NCI-H2107 (cell line): ENCODE data around the gene RINT1.
"Not testable (repeated sequence)": the region's sequence is repeated elsewhere in the genome, so short reads cannot be mapped to it uniquely, and the experiment has no call there.

Experiments
- DNase-seq: peaks from one replicate; lab custom pipeline; 2025; lab: John Stamatoyannopoulos, UW

The RINT1 gene

DNA sequence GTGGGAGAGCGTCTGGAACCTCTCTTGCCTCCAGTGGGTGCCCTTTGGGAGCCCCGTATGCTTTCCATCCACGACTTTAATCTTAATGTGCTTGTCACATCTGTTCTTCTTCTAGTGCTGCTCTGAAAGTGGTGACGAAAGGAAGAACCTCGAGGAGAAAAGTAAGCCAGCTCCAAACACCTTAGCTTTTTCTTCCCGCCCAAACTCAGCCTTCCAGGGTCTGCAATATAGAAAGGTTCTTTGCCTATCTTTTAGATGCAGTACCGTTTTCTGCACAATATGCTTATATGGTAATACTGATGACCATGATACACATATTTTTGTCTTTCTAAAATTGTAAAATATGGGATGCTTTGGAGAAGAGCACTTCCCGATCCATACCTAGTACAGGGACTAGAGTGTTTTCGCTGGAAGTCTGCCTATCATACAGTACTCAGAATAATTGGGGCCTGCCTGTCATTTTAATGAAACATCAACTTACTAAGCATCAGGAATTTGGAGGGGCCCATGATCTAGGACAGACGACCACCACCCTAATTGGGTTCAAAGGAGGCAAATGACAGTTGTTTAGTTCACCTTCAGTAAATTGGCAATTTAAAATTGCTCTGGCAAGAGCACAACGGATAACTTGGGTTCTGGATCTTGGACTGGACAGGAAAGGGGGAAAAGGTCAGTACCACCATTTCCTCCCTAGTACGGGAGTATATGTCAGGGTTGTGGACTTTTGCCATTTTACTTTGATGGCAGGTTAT is 884 bp downstream of the RINT1 start:
- DNase-seq = no peak

DNA sequence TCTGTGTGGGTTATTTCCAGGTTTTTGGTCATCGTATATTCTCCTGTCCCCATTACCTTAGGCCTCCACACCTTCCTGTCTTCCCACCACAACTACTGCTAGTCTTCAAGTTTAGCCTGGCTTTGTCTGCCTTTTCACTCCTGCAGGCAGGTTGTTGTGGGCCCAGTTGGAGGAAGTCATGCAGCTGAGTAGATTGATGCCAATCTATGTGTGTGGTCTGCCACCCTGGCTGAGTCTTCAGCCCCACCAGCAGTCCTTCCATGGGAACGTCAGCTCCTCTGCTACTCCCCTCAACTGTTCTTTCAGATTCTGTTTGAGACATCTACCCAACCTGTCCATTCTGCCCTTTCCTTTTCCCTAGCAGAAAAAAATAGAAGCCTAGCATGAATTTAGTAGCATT is 6.3 kb downstream of the RINT1 start:
- DNase-seq = no peak

DNA sequence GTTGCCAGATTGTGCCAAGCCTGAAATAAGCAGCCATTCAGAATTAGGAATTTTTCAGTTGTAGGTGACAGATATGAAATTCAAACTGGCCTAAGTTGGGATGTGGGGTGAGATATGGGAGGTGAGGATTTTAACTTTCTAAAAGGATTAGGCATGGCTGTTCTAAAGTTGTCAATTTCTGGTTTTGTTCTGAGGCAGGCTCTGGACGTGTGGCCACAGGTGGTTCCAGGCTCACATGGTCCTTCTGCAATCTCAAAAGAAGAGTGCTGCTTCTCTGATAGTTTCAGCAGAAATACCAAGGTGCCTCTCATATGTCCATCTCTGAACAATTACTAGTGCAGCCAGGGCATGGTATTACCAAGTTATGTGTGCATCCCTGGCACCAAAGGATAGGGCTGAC is 27.9 kb downstream of the RINT1 start:
- no peak for DNase-seq

DNA sequence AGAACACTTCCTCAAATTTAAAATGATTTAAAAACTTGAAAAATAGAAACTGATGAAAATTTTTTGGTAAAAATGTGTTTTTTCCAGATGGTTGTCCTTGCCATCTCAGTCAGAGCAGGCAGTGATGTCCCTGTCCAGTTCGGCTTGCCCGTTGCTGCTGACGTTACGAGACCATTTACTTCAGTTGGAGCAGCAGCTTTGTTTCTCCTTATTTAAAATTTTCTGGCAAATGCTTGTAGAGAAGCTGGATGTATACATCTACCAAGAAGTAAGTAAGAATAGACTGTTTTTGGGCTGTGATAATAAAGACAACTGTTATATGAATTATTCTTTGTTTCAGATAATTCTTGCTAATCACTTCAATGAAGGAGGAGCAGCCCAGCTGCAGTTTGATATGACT is 33.2 kb downstream of the RINT1 start:
- DNase-seq = no peak

DNA sequence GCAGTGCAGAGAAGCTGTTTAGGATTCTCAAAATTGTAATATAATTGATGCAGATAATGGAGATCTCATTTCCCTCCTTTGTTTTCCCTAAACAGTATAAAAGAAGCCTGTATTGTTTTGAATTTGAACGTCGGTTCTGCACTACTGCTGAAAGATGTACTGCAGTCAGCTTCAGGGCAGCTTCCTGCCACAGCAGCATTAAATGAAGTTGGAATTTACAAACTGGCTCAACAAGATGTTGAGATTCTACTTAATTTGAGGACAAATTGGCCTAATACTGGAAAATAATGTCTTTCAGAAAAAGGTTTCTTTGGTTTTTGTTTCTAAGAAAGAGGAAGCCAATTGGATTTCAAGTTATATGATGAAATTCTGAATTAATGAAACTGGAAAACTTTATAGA is 35.0 kb downstream of the RINT1 start:
- DNase-seq = no peak

- DNase-seq = no peak
These were observed 35.8 kb downstream of the RINT1 start for GRCh38 chr7:105567821-105568220.

GRCh38 chr7:105571891-105572290 is 39.9 kb downstream of the RINT1 start:
- DNase-seq = no peak

DNA sequence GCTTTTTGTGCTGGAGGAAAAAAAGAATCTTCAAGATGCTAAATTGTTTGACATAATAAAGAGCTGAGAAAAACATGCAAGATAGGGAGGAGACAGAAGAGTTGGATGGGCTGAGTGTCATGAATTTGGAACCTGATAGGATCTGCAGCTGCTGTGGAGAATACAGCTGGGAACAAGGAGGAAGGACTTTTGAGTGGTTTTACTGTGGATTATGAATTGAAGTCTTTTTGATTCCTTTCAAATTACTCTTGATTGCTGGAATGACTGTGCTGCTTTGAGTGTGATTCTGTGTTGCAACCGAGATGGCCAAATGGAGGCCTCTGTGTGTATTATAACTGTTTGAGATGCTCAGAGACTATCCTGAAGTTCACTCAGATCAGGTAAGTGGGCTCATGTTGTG is 45.2 kb downstream of the RINT1 start:
- DNase-seq = no peak

GRCh38 chr7:105578496-105578895 is 46.5 kb downstream of the RINT1 start:
- no peak for DNase-seq

DNA sequence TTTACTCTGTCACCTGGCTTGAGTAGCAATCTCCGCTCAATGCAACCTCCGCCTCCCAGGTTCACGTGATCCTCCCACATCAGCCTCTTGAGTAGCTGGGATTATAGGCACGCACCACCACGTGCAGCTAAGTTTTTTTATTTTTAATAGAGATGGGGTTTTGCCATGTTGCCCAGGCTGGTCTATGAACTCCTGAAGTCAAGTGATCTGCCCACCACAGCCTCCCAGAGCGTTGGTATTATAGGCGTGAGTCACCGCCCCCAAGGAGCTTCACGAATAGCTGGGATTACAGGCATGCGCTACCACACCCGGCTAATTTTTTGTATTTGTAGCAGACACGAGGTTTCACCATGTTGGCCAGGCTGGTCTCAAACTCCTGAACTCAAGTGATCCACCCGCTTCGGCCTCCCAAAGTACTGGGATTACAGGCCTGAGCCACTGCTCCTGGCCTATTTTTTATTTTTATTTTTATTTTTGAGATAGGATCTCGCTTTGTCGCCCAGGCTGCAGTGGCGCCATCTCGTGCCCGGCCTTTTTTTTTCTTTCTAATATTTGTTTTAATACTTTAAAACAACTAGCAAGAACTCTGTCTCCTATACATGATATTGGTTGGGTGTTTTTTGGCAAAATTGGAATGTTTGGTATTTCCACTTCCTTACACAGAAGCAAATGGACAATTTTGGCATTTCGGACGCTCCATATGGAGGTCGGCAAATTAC is 48.2 kb downstream of the RINT1 start:
- DNase-seq = no peak

DNA sequence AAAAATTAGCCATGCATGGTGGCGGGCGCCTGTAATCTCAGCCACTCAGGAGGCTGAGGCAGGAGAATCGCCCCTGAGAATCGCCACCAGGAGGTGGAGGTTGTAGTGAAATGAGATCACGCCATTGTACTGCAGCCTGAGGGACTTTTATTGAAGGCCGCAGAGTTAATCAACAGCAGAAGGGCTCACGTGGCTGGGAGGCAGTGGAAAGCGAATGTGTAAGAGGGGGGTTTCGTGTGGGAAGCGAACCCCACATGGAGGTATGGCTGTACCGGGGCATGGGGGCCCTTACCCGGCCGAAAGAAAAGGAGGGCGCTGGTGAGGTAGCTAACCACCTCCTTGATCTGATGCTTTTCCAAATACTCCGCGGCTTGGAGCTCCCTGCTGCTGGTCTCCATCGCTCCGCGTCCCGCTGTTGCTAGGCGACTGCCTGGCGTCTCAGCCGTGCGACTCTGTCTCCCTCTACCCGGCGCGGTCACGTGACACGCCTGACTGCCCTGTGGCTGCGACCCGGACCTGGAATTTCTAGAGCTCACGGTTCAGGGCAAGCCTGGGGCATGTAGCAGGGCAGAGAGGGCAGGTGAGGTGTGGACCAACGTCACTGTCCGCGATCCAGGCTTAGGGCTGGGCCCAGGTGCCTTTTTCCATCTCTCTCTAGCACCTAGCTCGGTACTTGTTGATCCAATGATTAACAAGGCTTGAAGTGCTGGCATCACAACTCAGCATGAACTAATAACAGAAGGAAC is 49.2 kb downstream of the RINT1 start, which contains the start of gene EFCAB10:
EFCAB10 (minus strand) TSS at position 428 of the 746 bp plus-strand sequence; CDS start at position 398, 30 bp downstream.
- DNase-seq = peak; percentile 87

DNA sequence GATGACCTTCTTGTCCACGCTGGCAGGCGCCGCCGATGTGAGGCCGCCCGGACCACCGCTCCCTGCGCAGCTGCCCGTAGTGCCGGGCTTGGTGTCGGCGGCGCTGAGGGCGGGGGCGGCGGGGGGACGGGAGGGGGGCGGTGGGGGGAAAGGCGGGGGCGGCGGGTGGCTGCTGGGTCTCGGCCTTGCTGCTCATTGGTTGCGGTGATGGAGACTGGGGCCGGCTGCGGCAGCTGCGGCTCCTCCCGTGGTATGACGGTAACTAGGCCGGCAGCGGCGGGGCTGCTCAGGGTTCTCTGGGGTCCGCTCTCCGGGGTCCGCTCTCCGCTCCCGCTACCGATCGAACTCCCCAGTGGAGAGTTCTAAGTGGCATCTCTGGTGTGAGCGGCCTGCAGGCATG is 51.1 kb downstream of the RINT1 start:
- DNase-seq = no peak

GRCh38 chr7:105584165-105584564 is 52.2 kb downstream of the RINT1 start:
- no peak for DNase-seq

- no peak for DNase-seq
These were observed 54.0 kb downstream of the RINT1 start for GRCh38 chr7:105585850-105586500.

- no peak for DNase-seq
These were observed 56.1 kb downstream of the RINT1 start for GRCh38 chr7:105587909-105588635.

GRCh38 chr7:105589356-105590077 is 57.5 kb downstream of the RINT1 start:
- peak; percentile 69 for DNase-seq

- DNase-seq = no peak
These were observed 58.8 kb downstream of the RINT1 start for GRCh38 chr7:105590793-105591192.

DNA sequence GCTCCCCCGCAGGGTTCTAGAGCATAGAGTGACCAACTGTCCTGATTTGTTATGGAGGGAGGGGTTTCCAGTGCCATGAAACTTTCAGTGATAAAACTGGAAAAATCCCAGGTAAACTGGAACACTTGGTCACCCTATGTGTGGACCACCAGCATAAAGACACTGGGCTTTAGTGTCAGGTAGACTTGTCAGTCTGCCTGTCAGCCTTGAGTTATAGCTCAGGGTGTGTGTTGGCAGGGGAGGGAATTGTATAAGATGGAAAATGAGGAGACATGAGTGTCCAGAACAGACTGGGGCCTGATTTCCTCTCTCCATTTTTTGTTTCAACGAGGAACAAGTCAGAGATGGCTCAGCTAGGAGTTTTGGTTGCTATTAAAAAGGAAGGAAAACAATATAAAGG is 59.5 kb downstream of the RINT1 start:
- no peak for DNase-seq

DNA sequence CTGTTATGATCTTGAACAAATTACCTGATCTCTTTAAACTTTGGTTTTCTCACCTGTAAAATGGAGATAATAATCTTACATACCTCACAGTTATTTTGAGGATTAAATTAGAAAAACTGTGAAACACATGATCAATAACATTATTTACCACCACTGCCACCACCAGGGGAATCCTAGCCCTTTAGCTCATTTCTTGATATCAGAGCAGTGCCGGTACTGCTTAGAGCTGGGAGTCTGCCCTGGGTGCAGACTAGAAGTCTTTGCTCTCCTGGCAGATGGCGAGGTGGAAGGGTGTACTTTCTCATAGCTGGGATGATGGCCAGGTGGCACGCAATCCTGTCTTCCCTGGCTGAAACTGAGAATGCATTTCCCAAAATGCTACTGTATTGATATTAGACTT is 62.0 kb downstream of the RINT1 start:
- peak; percentile 32 for DNase-seq

- no peak for DNase-seq
These were observed 64.9 kb downstream of the RINT1 start for GRCh38 chr7:105596866-105597265.

- DNase-seq = not testable (repeated sequence)
These were observed 67.1 kb downstream of the RINT1 start for GRCh38 chr7:105599080-105599479.
